ENCODE data around the gene GNRHR.

- TF ChIP-seq CTCF (conservative IDR thresholded peaks at IDR 0.05 in 1 of 2, IDR thresholded peaks at IDR 0.05 in 1 of 2; ENCODE audit: extremely low read depth in 1 of 2, insufficient read depth in 1 of 2, low read depth in 1 of 2, low read length in 2 of 2), result no peak
- no peak for TF ChIP-seq EZH2 (IDR thresholded peaks at IDR 0.05; ENCODE audit: borderline replicate concordance, low read length)
Observed at GRCh38 chr4:67796810-67797209, 42.6 kb upstream of the GNRHR start.

Measured in mammary epithelial cell (primary cell).